GM13976 (cell line): ENCODE results near the gene IL1F10.
A peak's percentile ranks its signal among the peaks of the same experiment; 100 is the strongest.

Experiments
- DNase-seq: peaks from one replicate; pipeline ENCODE4 v3.0.0; 2012; ENCODE audit warnings: low spot score
- in situ Hi-C: fragments of 300-500 bp; cut with MboI; formaldehyde crosslinking; loops from one replicate; pipeline ENCODE4 v1.12.0; 2022; ENCODE audit warnings: low sequenced_read_pairs, mixed read lengths, inconsistent platforms; ENCODE audit not compliant: unreplicated experiment
- TF ChIP-seq, protein P1 (sequence below): IDR thresholded peaks from 2 replicates; pipeline ENCODE4 v1.5.1; 2012; ENCODE audit warnings: borderline replicate concordance, mild to moderate bottlenecking; ENCODE audit not compliant: insufficient read depth; ENCODE audit errors: extremely low read depth, missing control alignments, control extremely low read depth

The IL1F10 gene

DNA sequence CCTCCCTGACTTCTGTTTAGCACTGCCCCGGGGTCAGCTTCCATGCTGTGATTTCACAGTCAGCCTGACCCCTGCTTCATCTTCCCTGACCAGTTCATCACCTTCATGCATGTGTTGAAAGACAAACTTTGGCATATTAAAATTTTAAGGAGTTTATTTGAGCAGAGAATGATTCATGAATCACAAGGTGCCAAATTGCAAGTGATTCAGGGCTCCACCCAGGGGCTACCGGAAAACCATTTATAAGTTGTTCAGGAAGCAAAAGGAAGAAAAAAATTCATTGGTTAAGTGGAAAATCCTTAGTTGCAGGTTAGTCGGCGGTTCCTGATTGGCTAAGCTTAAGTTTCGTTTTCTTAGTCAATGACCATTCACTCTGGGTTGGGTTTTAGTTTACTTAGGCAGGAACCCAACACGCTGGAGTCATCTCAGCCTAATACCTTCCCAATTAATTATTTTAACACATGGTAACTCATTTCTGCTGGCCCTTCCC lies 10.6 kb downstream of the IL1F10 start:
- TF ChIP-seq, protein P1, sequence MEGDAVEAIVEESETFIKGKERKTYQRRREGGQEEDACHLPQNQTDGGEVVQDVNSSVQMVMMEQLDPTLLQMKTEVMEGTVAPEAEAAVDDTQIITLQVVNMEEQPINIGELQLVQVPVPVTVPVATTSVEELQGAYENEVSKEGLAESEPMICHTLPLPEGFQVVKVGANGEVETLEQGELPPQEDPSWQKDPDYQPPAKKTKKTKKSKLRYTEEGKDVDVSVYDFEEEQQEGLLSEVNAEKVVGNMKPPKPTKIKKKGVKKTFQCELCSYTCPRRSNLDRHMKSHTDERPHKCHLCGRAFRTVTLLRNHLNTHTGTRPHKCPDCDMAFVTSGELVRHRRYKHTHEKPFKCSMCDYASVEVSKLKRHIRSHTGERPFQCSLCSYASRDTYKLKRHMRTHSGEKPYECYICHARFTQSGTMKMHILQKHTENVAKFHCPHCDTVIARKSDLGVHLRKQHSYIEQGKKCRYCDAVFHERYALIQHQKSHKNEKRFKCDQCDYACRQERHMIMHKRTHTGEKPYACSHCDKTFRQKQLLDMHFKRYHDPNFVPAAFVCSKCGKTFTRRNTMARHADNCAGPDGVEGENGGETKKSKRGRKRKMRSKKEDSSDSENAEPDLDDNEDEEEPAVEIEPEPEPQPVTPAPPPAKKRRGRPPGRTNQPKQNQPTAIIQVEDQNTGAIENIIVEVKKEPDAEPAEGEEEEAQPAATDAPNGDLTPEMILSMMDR, result no peak
- in situ Hi-C loops, result no loop called here
- no peak for DNase-seq

DNA sequence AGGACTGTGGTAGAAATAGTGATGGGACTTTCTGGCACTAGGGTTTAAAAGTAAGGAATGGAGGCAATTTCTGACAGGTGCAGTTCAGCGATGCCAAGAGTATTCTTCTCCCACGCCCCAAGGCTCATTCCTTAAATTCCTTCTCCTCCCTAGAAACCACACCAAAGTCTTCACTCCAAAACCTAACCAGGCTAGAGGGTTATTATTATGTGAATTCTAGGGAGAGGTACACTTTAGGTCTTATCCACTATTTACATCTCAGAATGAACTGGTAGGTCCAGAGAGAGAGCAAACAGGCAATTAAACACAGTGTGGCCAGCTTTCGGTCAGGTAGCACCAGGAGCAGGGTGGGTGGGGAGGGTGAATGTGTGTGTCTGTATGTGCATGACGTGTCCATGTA lies 11.4 kb downstream of the IL1F10 start:
- no peak for DNase-seq
- in situ Hi-C loops, result no loop called here
- TF ChIP-seq, protein P1, result no peak

DNA sequence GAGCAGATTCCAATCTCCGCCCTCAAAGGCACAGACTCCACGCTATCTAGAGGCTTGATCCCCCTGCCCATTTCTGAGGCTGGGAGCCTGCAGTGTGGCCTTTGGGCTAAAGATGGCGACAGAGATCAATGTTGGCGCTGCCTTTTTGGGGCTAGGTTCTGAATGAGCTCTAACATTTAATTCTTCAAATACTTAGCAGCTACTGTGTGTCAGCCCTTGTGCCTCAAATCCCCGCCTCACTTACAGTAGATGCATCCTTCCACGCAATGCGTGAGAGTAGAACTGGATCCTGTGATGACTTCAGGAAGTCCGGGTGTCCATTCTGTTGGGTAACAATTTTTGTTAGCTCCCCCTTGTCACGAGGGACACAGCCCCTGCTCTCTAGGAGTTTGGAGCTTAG lies 12.4 kb downstream of the IL1F10 start:
- TF ChIP-seq, protein P1, result peak; percentile 68
- in situ Hi-C loops, result no loop called here
- peak; percentile 43 for DNase-seq

DNA sequence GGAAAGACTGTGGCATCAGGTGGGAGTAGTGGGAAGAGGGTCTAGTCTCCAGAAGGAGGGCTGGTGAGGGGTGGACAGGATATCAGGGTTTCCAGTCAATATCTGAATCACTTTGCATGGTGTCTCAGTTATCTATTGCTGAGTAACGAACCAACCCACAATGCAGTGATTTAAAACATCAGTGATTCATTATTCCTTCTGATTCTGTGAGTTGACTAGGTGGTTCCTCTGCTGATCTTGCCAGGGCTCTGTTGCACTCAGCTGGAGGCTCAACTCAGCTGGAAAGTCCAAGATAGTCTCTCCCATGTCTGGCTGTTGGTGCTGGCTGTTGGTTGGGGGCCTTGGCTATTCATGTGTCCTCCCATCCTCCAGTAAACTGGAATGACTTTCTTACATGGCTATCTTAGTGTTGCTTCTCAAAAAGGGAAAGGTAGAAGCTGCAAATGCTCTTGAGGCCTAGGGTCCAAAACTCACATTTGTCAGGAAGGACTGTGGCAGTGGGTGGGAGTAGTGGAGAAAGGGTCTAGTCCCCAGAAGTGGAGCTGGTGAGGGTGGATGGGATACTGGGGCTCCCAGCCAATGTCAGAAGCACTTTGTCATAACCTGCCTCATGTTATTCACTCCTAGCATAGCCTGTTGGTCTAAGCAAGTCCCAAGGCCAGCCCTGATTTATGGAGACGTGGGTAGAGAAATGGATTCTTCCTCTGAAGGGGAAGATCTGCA lies 13.9 kb downstream of the IL1F10 start:
- DNase-seq, result no peak
- in situ Hi-C loops, result no loop called here
- TF ChIP-seq, protein P1, result no peak

DNA sequence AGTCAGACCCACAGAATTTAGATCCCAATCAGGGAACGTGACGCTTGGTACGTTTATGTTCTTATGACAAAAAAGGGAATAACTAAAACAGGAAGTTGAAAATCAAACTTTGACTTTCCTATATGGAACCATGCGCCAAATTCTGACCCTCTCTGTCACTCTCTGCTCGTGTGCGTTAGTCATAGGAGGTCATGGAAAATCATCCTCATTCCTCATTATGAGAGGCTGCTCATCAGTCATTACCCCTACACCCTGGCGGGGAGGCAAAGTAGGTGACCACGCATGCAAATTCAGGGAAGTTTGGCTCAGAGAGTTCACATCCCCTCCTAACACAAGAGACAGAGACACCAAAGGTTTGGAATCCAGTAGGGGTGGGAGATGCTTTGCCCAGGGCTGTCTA lies 15.5 kb downstream of the IL1F10 start:
- no peak for DNase-seq
- TF ChIP-seq, protein P1, result no peak
- in situ Hi-C loops, result no loop called here

DNA sequence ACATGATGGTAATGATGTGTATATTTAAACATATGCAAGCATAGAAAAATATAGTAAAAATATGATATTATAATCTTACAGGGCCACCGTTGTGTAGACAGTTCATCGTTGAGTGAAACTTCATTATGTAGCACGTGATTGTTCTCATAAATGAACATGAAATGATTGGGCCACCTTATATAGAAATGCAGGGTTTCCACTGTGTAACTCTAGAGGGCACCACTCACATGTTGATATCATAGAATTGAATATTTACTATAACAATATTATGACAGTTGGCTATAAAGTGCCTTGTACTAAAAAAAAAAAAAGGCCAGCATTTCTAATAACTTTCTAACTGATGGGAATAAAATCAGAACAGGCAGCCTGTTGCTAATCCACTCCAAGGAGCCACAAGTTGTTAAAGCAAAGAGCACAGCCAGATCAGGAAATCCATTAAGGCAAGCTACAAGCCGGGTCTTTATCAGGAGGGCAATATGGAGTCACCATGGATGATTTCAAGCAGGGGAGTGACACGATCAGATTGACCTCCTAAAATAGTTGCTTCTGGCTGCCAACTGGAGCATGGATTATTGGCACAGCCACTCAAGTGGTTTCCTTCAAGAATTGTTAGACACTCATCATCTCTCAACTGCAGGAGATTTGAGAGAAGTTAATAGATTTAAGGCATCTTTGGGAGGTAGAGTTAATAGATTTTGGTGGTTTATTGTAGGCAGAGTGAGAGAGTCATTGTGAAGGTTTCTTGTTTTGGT lies 16.7 kb downstream of the IL1F10 start:
- TF ChIP-seq, protein P1, result peak; percentile 13
- no peak for DNase-seq
- in situ Hi-C loops, result no loop called here
